Stomach (tissue), 9 donors: Measurements from ENCODE around the gene NOP9. TPM values are rescaled to one million over a fixed set of nuclear protein-coding genes. Genes with fewer than 3 reads are reported as not detected.

ENCODE experiments used
- DNase-seq, 2 donors: peaks; one replicate each; pipeline versions ENCODE4 v3.0.0 to v3.0.0-alpha.2; 2013 to 2019
- H3K27ac ChIP-seq, 5 donors: fragments of 200-600 bp in 4 of 5; sonication (generic) in 4 of 5; one replicate each; pipeline ENCODE4 v1.5.1; 2013 to 2019; ENCODE audit warnings: mild to moderate bottlenecking in 1 of 5, moderate library complexity in 1 of 5
- H3K27me3 ChIP-seq, 3 donors: fragments of 200-600 bp; sonication (generic); one replicate each; pipeline ENCODE4 v1.5.1; 2017 to 2019; ENCODE audit warnings: mixed run types in 1 of 3
- H3K36me3 ChIP-seq, 4 donors: fragments of 200-600 bp; sonication (generic); 1 replicate in 3 of 4; 2 replicates in 1 of 4; pipeline ENCODE4 v1.5.1; 2016 to 2019
- H3K4me1 ChIP-seq, 4 donors: fragments of 200-600 bp; sonication (generic); one replicate each; pipeline ENCODE4 v1.5.1; 2016 to 2019
- H3K4me3 ChIP-seq, 4 donors: fragments of 200-600 bp; sonication (generic) in 3 of 4; one replicate each; pipeline ENCODE4 v1.5.1; 2016 to 2019; ENCODE audit warnings: mild to moderate bottlenecking in 1 of 4
- H3K9me3 ChIP-seq, 4 donors: fragments of 200-600 bp; sonication (generic); one replicate each; pipeline ENCODE4 v1.5.1; 2016 to 2019
- CTCF ChIP-seq, 7 experiments: fragments of 450-650 bp in 4 of 7; fragments of 200-600 bp in 3 of 7; sonication (generic) in 3 of 7; IDR thresholded peaks; one replicate each; pipeline ENCODE4 v1.5.1; 2016 to 2019; ENCODE audit warnings: antibody characterized with exemption in 7 of 7, control low read depth in 2 of 7, mild to moderate bottlenecking in 1 of 7
- EP300 ChIP-seq: sonication (generic); formaldehyde crosslinking; IDR thresholded peaks from one replicate; pipeline ENCODE4 v1.6.1; 2017; ENCODE audit warnings: antibody characterized with exemption
- POLR2A ChIP-seq, 4 donors: fragments of 450-650 bp; IDR thresholded peaks; one replicate each; pipeline ENCODE4 v1.6.1; 2016; ENCODE audit warnings: antibody characterized with exemption in 4 of 4, control low read depth in 2 of 4, mild to moderate bottlenecking in 1 of 4, moderate library complexity in 1 of 4
- POLR2AphosphoS5 ChIP-seq, 3 donors: sonication (generic); formaldehyde crosslinking; IDR thresholded peaks; one replicate each; pipeline ENCODE4 v1.6.1; 2016; ENCODE audit warnings: antibody characterized with exemption in 3 of 3
- WGBS, 5 donors: extraction: QIAGEN DNeasy Blood & Tissue Kit in 3 of 5; methylation state at CpG; one replicate each; pipeline versions ENCODE4 v1.1.5 to v1.1.7; 2013 to 2018; 5-methylcytosine and 5-hydroxymethylcytosine counted together
- intact Hi-C: fragments of 100-400 bp; cut with DNase I; formaldehyde crosslinking; loops from one replicate; pipeline ENCODE4 v1.15.1; 2023; ENCODE audit warnings: low total_unique reads
- polyA plus RNA-seq, 3 donors: library from polyadenylated mRNA; stranded (reverse); fragments of 200-250 nt; gene quantifications; one replicate each; pipeline ENCODE4 v1.2.3, GENCODE V29; 2013
- total RNA-seq, 5 donors: library from RNA; depleted of rRNA; stranded (reverse); fragments of >200 nt; gene quantifications; one replicate each; pipeline versions ENCODE4 v1.1.0 to v1.2.3, GENCODE V29; 2014 to 2016
- donor health status: healthy with polysubstance abuse.
- donor health status: Bipolar disorder and iron deficiency.
- donor health status: healthy.

The NOP9 gene
- total and polyA plus RNA-seq, 8 donors: 5.4 to 25.7 (median 11.5) TPM

- 10 to 17% (median 13%) methylated on average over 37 to 65 of the region's 65 CpGs for WGBS, 5 donors
- peaks cover 46 to 85% (median 55%) of the 10 kb centered on the region in 4 donors for H3K4me1 ChIP-seq
- TF ChIP-seq POLR2AphosphoS5 (IDR thresholded peaks at IDR 0.05) (peak in 2 of 3 donors; percentile 33 to 44), CTCF (IDR thresholded peaks at IDR 0.05) (no peak), POLR2A (IDR thresholded peaks at IDR 0.05) (no peak)
- peak within 1 kb of the TSS; percentile 38 to 54 (median 41) for H3K4me3 ChIP-seq
- intact Hi-C loops: loop anchor here (5.0 kb wide), 1 partner anchor 98 kb away; no protein-coding TSS in a partner anchor
- peak within 1 kb of the TSS; percentile 42 to 81 (median 68) for H3K27ac ChIP-seq
- peaks cover 0 to 29% (median 8%) of the 10 kb centered on the region in 3 donors for H3K27me3 ChIP-seq
- DNase-seq: peak in 1 of 2 donors; percentile 58
- H3K36me3 ChIP-seq: peaks cover 4 to 31% (median 18%) of the 10 kb centered on the region in 4 donors
- no peaks in the 10 kb centered on the region for H3K9me3 ChIP-seq
These were observed 35.0 kb downstream of the NOP9 start, which contains the start of gene ADCY4 for GRCh38 chr14:24334431-24335291. ADCY4 (minus strand) TSS chr14:24335071; CDS start chr14:24334652, 419 bp downstream.

GRCh38 chr14:24335461-24336171, 36.0 kb downstream of the NOP9 start:
- DNase-seq: no peak
- peaks cover 4 to 31% (median 18%) of the 10 kb centered on the region in 4 donors for H3K36me3 ChIP-seq
- WGBS, 5 donors: 76 to 80% (median 77%) methylated on average over 12 of the region's 12 CpGs
- peaks cover 0 to 29% (median 8%) of the 10 kb centered on the region in 3 donors for H3K27me3 ChIP-seq
- TF ChIP-seq POLR2A (IDR thresholded peaks at IDR 0.05): no peak
- peak overlapping the region in 4 of 5 donors; percentile 67 to 81 (median 72) for H3K27ac ChIP-seq
- H3K9me3 ChIP-seq: no peaks in the 10 kb centered on the region
- intact Hi-C loops: no loop called here
- H3K4me3 ChIP-seq: peak overlapping the region in 3 of 4 donors; percentile 38 to 54 (median 42)
- H3K4me1 ChIP-seq: peaks cover 46 to 86% (median 55%) of the 10 kb centered on the region in 4 donors

- 80 to 94% (median 89%) methylated on average over 3 to 7 of the region's 7 CpGs for WGBS, 5 donors
- Histone ChIP-seq H3K9me3 (no peaks in the 10 kb centered on the region), H3K36me3 (peaks cover 4 to 31% (median 18%) of the 10 kb centered on the region in 4 donors), H3K4me3 (no peak overlapping the region), H3K27me3 (peaks cover 0 to 29% (median 8%) of the 10 kb centered on the region in 3 donors), H3K4me1 (peaks cover 38 to 75% (median 46%) of the 10 kb centered on the region in 4 donors), H3K27ac (no peak overlapping the region)
- TF ChIP-seq POLR2A (IDR thresholded peaks at IDR 0.05): no peak
- TF ChIP-seq CTCF (IDR thresholded peaks at IDR 0.05): no peak
- no peak for TF ChIP-seq EP300
- TF ChIP-seq POLR2AphosphoS5 (IDR thresholded peaks at IDR 0.05): no peak
- intact Hi-C loops: no loop called here
- DNase-seq: no peak
These were observed 37.6 kb downstream of the NOP9 start for GRCh38 chr14:24337144-24337823.

- intact Hi-C loops: no loop called here
- H3K27ac ChIP-seq: no peak overlapping the region
- WGBS, 5 donors: 88 to 95% (median 94%) methylated on average over 8 of the region's 8 CpGs
These were observed 38.1 kb downstream of the NOP9 start for GRCh38 chr14:24337824-24338175.

More at GRCh38 chr14:24337824-24338175, 38.1 kb downstream of the NOP9 start:
- H3K9me3 ChIP-seq: no peaks in the 10 kb centered on the region
- H3K4me1 ChIP-seq: peaks cover 33 to 70% (median 41%) of the 10 kb centered on the region in 4 donors
- no peak for TF ChIP-seq POLR2AphosphoS5 (IDR thresholded peaks at IDR 0.05)
- TF ChIP-seq POLR2A (IDR thresholded peaks at IDR 0.05): no peak
- no peak for TF ChIP-seq EP300
- TF ChIP-seq CTCF (IDR thresholded peaks at IDR 0.05): no peak
- H3K27me3 ChIP-seq: peaks cover 0 to 29% (median 8%) of the 10 kb centered on the region in 3 donors
- peak overlapping the region in 1 of 4 donors; percentile 59 for H3K4me3 ChIP-seq
- DNase-seq: no peak
- peaks cover 4 to 31% (median 18%) of the 10 kb centered on the region in 4 donors for H3K36me3 ChIP-seq
